Choroid plexus epithelial cell (primary cell): ENCODE measurements around the gene CAPN11.

Source experiments
- DNase-seq: peaks from one replicate; pipeline ENCODE4 v3.0.0-alpha.2; 2010; ENCODE audit warnings: low read depth
- H3K4me3 ChIP-seq: 2 replicates; pipeline ENCODE4 v1.5.1; 2011; ENCODE audit warnings: low read depth, mild to moderate bottlenecking, control low read depth, low read length, moderate library complexity
- CTCF ChIP-seq: conservative IDR thresholded peaks from 2 replicates; pipeline ENCODE4 v1.5.1; 2011; ENCODE audit warnings: low read depth, mild to moderate bottlenecking, control low read depth, inconsistent platforms, low read length, moderate library complexity

The CAPN11 gene

GRCh38 chr6:44219815-44220784, 61.5 kb downstream of the CAPN11 start:
- no peak for TF ChIP-seq CTCF
- no peak overlapping the region for H3K4me3 ChIP-seq
- no peak for DNase-seq

DNA sequence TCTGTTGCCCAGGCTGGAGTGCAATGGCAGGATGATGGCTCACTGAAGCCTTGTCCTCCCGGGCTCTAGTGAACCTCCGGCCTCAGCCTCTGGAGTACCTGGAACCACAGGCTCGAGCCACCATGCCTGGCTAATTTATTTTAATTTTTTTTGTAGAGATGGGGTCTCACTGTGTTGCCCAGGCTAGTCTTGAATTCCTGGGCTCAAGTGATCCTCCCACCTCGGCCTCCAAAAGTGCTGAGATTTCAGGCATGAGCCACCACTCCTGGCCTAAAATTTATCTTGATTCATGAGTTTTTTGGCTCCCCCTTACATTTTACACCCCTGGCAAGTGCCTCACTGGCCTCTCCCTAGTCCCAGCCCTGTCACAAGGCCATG, 62.3 kb downstream of the CAPN11 start:
- no peak for DNase-seq
- TF ChIP-seq CTCF = no peak
- no peak overlapping the region for H3K4me3 ChIP-seq

DNA sequence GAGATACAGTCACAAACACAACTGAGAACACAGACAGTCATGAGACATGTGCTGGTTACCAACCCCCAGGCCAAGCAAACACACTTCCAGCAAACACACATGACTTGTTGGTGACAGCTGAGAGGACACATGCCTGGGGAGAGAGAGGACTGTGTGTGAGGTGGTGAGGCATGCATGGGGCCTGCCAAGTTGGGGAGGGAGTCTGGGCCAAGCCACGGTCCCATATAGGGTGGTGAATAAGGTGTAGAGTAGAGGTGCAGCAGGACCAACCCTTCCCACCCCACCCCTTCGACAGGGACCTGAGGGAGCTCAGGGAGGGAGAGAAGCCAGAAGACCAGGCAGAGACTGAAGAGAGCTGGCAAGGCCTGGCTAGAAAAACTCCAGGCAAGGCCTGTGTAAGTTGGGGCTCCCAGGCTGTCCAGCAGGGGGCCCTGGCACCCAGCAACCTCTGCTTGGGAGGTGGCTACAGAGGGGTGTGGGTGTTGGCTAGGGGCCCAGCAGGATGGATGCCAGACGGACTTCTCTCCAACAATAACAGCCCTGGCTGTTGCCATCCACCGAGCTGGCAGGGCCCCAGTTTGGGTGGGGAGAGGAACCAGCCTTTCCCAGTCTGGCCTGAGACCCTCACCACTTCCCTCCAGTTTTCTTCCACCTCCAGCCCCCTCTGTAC, 62.8 kb downstream of the CAPN11 start:
- no peak overlapping the region for H3K4me3 ChIP-seq
- peak; percentile 79 for DNase-seq
- TF ChIP-seq CTCF = peak; percentile 83

GRCh38 chr6:44221961-44222335, 63.3 kb downstream of the CAPN11 start:
- no peak for DNase-seq
- TF ChIP-seq CTCF = no peak
- no peak overlapping the region for H3K4me3 ChIP-seq

DNA sequence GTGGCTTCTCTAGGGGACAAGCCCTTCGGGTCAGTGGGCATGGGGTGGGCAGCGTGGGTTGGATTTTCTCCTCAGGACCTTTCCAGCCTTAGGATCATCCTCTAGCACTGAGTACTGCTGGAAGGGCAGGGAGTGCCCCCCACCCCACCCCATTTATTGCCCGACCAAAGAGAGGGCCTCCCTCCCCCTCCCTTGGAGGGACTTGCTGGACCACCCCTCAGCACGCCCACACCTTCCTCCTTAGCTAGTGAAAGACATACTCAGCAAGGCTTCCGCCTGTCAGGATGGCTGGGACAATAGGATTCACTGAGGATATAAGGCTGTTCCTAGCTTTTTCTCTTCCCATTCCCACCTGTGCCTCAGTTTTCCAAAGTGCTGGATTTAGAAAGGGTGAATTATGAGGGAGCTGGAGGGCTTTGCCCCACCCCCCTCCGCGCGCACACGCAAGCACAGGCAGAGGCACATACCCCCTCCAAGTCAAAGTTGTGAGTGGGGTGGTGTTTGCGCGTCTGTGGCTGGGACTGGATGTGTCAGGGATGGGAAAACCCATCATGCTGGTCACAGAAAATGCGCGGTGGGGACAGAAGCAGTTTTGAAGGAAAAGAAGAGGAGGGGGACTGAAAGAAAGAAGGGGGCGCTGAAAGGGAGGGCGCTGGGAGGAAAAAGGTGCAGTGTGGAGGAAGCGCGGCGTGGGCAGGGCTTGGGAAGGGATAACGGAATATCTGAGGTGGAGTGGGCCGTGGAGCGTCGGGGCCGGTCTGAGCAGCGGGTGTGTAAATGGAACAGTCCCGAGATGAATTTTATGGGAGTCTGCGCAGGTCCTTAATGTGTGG, 64.1 kb downstream of the CAPN11 start:
- H3K4me3 ChIP-seq = peak overlapping the region; percentile 57
- TF ChIP-seq CTCF = no peak
- no peak for DNase-seq

DNA sequence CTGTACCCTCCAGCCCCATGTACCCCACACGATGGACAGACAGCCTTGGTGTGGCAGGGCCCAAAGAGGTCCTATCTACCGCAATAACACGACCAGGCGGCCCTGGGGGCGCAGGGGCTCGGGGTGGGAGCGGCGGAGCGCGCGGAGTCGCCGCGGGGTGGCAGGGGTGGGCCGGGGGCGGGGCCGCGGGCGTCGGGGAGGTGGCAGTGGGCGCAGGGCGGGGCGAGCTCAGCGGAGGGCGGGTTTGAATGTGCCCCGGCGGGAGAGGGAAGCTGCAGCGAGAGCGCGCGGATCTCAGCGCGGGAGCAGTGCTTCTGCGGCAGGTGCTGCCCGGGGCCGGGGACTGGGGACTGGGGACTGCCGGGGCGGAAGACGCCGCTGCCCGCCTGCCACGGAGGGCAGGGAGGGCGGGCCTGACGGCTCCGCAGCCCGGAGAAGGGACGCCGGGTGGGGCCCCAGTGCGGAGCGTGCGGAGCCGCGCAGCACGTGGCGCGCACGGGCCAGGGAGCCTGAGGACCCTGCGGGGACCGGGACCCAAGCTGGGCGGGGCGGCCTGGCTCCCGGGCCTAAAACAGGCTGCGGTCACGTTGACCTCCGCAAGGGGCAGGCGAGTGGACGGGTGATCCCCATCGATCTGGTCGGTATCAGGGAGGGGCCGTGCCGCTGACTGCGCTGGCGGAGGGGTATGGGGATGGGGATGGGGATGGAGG, 64.9 kb downstream of the CAPN11 start, which contains the start of gene SLC29A1:
TSS of gene SLC29A1 (plus strand) at position 277 of the 710 bp plus-strand sequence. CDS start 3,719 bp downstream, outside the sequence.
- DNase-seq = peak; percentile 40
- TF ChIP-seq CTCF = peak; percentile 5
- H3K4me3 ChIP-seq = peak within 1 kb of the TSS; percentile 57
